CD4-positive, alpha-beta T cell (primary cell): Measurements from ENCODE around the gene SEPTIN11. TPM values are rescaled to one million over a fixed set of nuclear protein-coding genes. Genes with fewer than 3 reads are reported as not detected.

ENCODE experiments used
- ATAC-seq: fragments of 200-7000 bp; cut with Tn5 transposase; one replicate; pipeline ENCODE4 v1.10.0; 2022; ENCODE audit warnings: mild to moderate bottlenecking; ENCODE audit not compliant: poor library complexity
- CTCF ChIA-PET: fragments of 350-600 bp; sonication (Branson Sonifier 250); formaldehyde crosslinking; loops from one replicate; lab custom pipeline; 2021; ENCODE audit warnings: antibody characterized with exemption, inconsistent platforms; lab: Charles Lee
- POLR2A ChIA-PET: fragments of 350-600 bp; sonication (Branson Sonifier 250); formaldehyde crosslinking; loops from one replicate; lab custom pipeline; 2021; ENCODE audit warnings: antibody characterized with exemption, inconsistent platforms; lab: Charles Lee
- DNase-seq, 14 experiments: peaks; one replicate each; pipeline ENCODE4 v3.0.0-alpha.2; 2013 to 2020; ENCODE audit warnings: mixed read lengths in 2 of 14
- H3K27ac ChIP-seq, 2 donors: one replicate each; pipeline versions ENCODE4 v1.5.1 to v1.7.0; 2013; ENCODE audit warnings: low read length in 2 of 2, low read depth in 1 of 2, mild to moderate bottlenecking in 1 of 2
- H3K27me3 ChIP-seq, 2 experiments: 1 replicate in 1 of 2; 2 replicates in 1 of 2; pipeline versions ENCODE4 v1.6.1 to v1.7.0; 2013; ENCODE audit warnings: low read length in 2 of 2, control low read depth in 1 of 2, mild to moderate bottlenecking in 1 of 2, moderate library complexity in 1 of 2; ENCODE audit not compliant: insufficient read depth in 2 of 2, control insufficient read depth in 1 of 2
- H3K36me3 ChIP-seq: one replicate; pipeline ENCODE4 v1.6.1; 2013; ENCODE audit warnings: low read length, control low read depth; ENCODE audit not compliant: insufficient read depth
- H3K4me1 ChIP-seq: one replicate; pipeline ENCODE4 v1.6.1; 2013; ENCODE audit warnings: low read length, control low read depth; ENCODE audit not compliant: insufficient read depth
- H3K4me3 ChIP-seq: one replicate; pipeline ENCODE4 v1.5.1; 2013; ENCODE audit warnings: mild to moderate bottlenecking, low read length, moderate library complexity
- H3K9me3 ChIP-seq, 2 experiments: 1 replicate in 1 of 2; 2 replicates in 1 of 2; pipeline versions ENCODE4 v1.6.1 to v1.7.0; 2013; ENCODE audit warnings: low read length in 2 of 2, mild to moderate bottlenecking in 2 of 2, control low read depth in 1 of 2, moderate library complexity in 1 of 2; ENCODE audit not compliant: control insufficient read depth in 1 of 2, insufficient read depth in 1 of 2
- H3K27ac Mint-ChIP-seq: one replicate; pipeline ENCODE4 v1.8.0; 2020; ENCODE audit warnings: mixed read lengths
- H3K27me3 Mint-ChIP-seq: one replicate; pipeline ENCODE4 v1.8.0; 2021; ENCODE audit warnings: mixed read lengths
- H3K36me3 Mint-ChIP-seq: one replicate; pipeline ENCODE4 v1.8.0; 2021; ENCODE audit warnings: low read depth, mixed read lengths
- H3K4me1 Mint-ChIP-seq: one replicate; pipeline ENCODE4 v1.8.0; 2021; ENCODE audit warnings: low read depth, mixed read lengths
- H3K4me3 Mint-ChIP-seq: one replicate; pipeline ENCODE4 v1.8.0; 2020; ENCODE audit warnings: mild to moderate bottlenecking, mixed read lengths
- H3K9me3 Mint-ChIP-seq: one replicate; pipeline ENCODE4 v1.8.0; 2020; ENCODE audit warnings: mixed read lengths
- intact Hi-C, 2 experiments: fragments of 100-400 bp; cut with DNase I in 1 of 2; cut with micrococcal nuclease in 1 of 2; formaldehyde crosslinking; loops; one replicate each; pipeline versions ENCODE4 v1.15.1 to v1.9.0; 2023 to 2025; cut with DNase I, micrococcal nuclease
- total RNA-seq, 174 experiments: library from RNA in 2 of 174; stranded (reverse) in 2 of 174; gene quantifications; one replicate each; pipeline ENCODE4 v1.2.3 and lab custom pipeline; 2021 to 2026
- TF ChIP-seq, protein P1 (sequence below): fragments of 200-600 bp; IDR thresholded peaks from one replicate; pipeline ENCODE4 v1.8.0; 2022; ENCODE audit warnings: antibody characterized with exemption, mild to moderate bottlenecking

SEPTIN11 gene
- total RNA-seq, 2 experiments from 2014 or later, result 8.1 to 9.4 TPM

DNA sequence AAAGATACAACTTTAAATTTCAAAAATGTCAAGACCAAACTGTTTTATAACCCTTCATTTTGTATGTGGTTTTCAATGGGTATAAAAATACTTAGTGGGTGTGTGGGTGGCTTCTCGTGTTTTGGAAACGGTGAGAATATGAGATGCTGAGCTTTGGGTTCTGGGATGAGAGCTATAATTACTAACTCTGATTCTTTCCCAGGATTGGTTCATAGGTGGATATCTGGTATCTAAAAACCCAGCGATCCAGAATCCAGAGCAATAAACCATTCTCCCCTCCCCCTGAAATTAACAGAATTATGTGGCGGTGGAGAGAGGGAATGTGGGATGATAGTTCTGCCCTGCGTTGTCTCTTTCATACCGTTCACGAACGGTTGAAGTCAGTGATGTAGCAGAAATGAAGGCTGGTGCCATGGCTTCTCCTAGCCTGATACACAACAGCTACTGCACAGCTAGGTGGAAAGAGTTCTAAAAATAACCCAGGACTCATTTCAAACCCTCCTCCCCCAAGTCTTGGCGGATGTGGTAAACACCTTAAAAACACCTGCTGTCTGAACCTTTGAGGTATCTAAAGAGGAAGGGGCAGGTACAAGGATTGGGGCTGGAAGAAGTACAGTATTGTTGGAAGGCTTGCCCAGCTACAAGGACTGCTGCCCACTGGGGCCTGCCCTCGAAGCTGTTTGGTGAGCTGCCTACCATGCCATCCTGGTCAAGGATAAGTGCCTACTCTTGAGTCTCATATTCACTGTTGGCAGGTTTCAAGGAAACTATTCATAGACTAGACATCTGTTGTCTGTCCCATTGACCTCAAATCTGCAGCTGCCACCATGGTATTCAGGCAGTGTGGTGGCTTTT is 44.5 kb downstream of the SEPTIN11 start:
- no peaks in the 10 kb centered on the region for H3K27me3 ChIP-seq
- no peaks in the 10 kb centered on the region for H3K9me3 Mint-ChIP-seq
- H3K27ac Mint-ChIP-seq, result peak overlapping the region; percentile 92
- intact Hi-C loops, result loop anchor here (2.0 to 5.0 kb wide), 4 partner anchors 15 to 1272 kb away; partner anchors contain the start of genes CCNI (in 1 of the 2) and USO1 (in 1 of the 2)
- H3K36me3 ChIP-seq, result peaks cover 12% of the 10 kb centered on the region
- POLR2A ChIA-PET, result interaction anchor here (0.8 to 4.9 kb wide), 15 partner anchors 9 to 163 kb away, joined by 3 to 53 read pairs (median 4); partner anchors contain the start of genes CCNG2, CCNI and SEPTIN11
- ATAC-seq (peak; percentile 81), DNase-seq (peak in 13 of 14 experiments; percentile 18 to 91 (median 37))
- CTCF ChIA-PET, result interaction anchor here (1.1 to 1.4 kb wide), 3 partner anchors 44 to 101 kb away, joined by 3 read pairs; no protein-coding TSS in a partner anchor
- no peaks in the 10 kb centered on the region for H3K27me3 Mint-ChIP-seq
- H3K36me3 Mint-ChIP-seq, result peaks cover 19% of the 10 kb centered on the region
- H3K4me1 Mint-ChIP-seq, result peaks cover 81% of the 10 kb centered on the region
- TF ChIP-seq, protein P1, sequence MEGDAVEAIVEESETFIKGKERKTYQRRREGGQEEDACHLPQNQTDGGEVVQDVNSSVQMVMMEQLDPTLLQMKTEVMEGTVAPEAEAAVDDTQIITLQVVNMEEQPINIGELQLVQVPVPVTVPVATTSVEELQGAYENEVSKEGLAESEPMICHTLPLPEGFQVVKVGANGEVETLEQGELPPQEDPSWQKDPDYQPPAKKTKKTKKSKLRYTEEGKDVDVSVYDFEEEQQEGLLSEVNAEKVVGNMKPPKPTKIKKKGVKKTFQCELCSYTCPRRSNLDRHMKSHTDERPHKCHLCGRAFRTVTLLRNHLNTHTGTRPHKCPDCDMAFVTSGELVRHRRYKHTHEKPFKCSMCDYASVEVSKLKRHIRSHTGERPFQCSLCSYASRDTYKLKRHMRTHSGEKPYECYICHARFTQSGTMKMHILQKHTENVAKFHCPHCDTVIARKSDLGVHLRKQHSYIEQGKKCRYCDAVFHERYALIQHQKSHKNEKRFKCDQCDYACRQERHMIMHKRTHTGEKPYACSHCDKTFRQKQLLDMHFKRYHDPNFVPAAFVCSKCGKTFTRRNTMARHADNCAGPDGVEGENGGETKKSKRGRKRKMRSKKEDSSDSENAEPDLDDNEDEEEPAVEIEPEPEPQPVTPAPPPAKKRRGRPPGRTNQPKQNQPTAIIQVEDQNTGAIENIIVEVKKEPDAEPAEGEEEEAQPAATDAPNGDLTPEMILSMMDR, result no peak
- H3K9me3 ChIP-seq, result peaks cover 0 to 5% of the 10 kb centered on the region in 2 experiments
- peaks cover 46% of the 10 kb centered on the region for H3K4me1 ChIP-seq
- peak overlapping the region; percentile 80 for H3K4me3 Mint-ChIP-seq
- peak overlapping the region; percentile 16 for H3K4me3 ChIP-seq
- H3K27ac ChIP-seq, result peak overlapping the region in 1 of 2 donors; percentile 64

DNA sequence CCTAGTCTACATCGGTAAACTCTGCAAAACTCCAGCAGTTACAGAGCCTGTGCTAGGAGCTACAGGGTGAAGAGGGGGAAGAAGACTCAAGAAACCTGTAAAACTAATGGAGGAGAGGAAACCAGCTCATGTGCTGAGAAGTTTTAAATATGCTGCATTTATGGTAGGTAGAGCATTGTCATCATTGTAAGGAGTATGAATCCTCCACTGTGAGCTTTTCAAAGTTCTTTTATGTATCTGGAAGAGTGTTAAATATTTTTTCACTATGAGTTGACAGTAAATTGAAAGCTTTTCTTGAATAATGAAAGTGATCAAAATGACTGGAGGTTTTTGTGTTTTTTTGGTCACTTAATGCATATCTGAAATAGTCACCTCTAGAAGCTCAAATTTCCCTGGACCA is 46.2 kb downstream of the SEPTIN11 start:
- H3K9me3 Mint-ChIP-seq, result no peaks in the 10 kb centered on the region
- H3K4me1 ChIP-seq, result peaks cover 35% of the 10 kb centered on the region
- no peaks in the 10 kb centered on the region for H3K27me3 ChIP-seq
- H3K4me3 ChIP-seq, result no peak overlapping the region
- TF ChIP-seq, protein P1, result no peak
- no peak for DNase-seq
- peaks cover 12% of the 10 kb centered on the region for H3K36me3 ChIP-seq
- ATAC-seq, result no peak
- intact Hi-C loops, result loop anchor here in 1 of 2 experiments (2.0 kb wide), 1 partner anchor 13 kb away; no protein-coding TSS in a partner anchor
- peaks cover 30% of the 10 kb centered on the region for H3K36me3 Mint-ChIP-seq
- no peaks in the 10 kb centered on the region for H3K27me3 Mint-ChIP-seq
- peak overlapping the region; percentile 38 for H3K27ac Mint-ChIP-seq
- CTCF ChIA-PET, result interaction anchor here (0.7 to 1.4 kb wide), 4 partner anchors 11 to 56 kb away, joined by 3 to 7 read pairs (median 3); no protein-coding TSS in a partner anchor
- POLR2A ChIA-PET, result interaction anchor here (0.6 to 4.9 kb wide), 3 partner anchors 12 to 46 kb away, joined by 3 to 53 read pairs (median 12); partner anchors contain the start of gene SEPTIN11
- H3K4me3 Mint-ChIP-seq, result no peak overlapping the region
- peaks cover 63% of the 10 kb centered on the region for H3K4me1 Mint-ChIP-seq
- no peak overlapping the region for H3K27ac ChIP-seq
- H3K9me3 ChIP-seq, result no peaks in the 10 kb centered on the region

GRCh38 chr4:76996445-76996844 is 46.9 kb downstream of the SEPTIN11 start:
- Mint-ChIP-seq H3K4me3 (no peak overlapping the region), H3K4me1 (peaks cover 57% of the 10 kb centered on the region), H3K27ac (peak overlapping the region; percentile 38), H3K9me3 (no peaks in the 10 kb centered on the region), H3K27me3 (no peaks in the 10 kb centered on the region), H3K36me3 (peaks cover 31% of the 10 kb centered on the region)
- DNase-seq (no peak), ATAC-seq (no peak)
- Histone ChIP-seq H3K9me3 (no peaks in the 10 kb centered on the region), H3K27ac (no peak overlapping the region), H3K27me3 (no peaks in the 10 kb centered on the region), H3K4me1 (peaks cover 29% of the 10 kb centered on the region), H3K36me3 (peaks cover 12% of the 10 kb centered on the region), H3K4me3 (no peak overlapping the region)
- intact Hi-C loops, result no loop called here
- ChIA-PET CTCF (interaction anchor here (0.9 to 1.4 kb wide), 2 partner anchors 10 to 12 kb away, joined by 3 to 7 read pairs; no protein-coding TSS in a partner anchor), POLR2A (interaction anchor here (1.1 to 4.9 kb wide), 3 partner anchors 11 to 91 kb away, joined by 3 to 53 read pairs (median 12); partner anchors contain the start of gene SEPTIN11)
- TF ChIP-seq, protein P1, result no peak
